ENCODE results near the gene WWC2.

DNA sequence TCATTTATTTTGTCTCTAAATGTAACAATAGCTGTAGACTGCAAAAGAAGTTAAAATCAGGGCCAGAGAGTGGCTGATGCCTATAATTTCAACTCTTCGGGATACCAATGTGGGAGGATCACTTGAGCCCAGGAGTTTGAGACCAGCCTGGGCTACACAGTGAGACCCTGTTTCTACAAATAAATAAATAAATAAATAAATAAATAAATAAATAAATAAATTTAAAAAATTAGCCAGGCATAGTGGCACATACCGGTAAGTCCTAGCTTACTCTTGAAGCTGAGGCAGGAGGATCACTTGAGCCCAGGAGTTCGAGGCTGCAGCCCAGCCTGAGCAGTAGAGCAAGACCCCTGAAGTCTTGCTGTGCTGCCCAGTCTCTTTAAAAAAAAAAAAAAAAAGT lies 79.1 kb downstream of the WWC2 start:
- TF ChIP-seq CTCF (IDR thresholded peaks at IDR 0.05; ENCODE audit: poor library complexity) (no peak), EZH2phosphoT487 (IDR thresholded peaks at IDR 0.05; ENCODE audit: low read depth, severe bottlenecking, unreplicated experiment) (no peak), EZH2 (IDR thresholded peaks at IDR 0.05; ENCODE audit: borderline replicate concordance) (no peak)
